WTC11 (cell line): ENCODE measurements around the gene AK5. TPM values are rescaled to one million over a fixed set of nuclear protein-coding genes. Genes with fewer than 3 reads are reported as not detected.

Experiments
- ATAC-seq: fragments of 200-7000 bp; cut with Tn5 transposase; 2 replicates; pipeline ENCODE4 v1.10.0; 2021; ENCODE audit warnings: mild to moderate bottlenecking, moderate library complexity
- CTCF ChIA-PET: fragments of 300-600 bp; sonication (Branson Sonifier 250); formaldehyde crosslinking; loops from one replicate; lab custom pipeline; 2021; ENCODE audit warnings: antibody characterized with exemption; lab: Charles Lee
- POLR2A ChIA-PET: fragments of 350-600 bp; sonication (Branson Sonifier 250); formaldehyde crosslinking; loops from one replicate; lab custom pipeline; 2021; ENCODE audit warnings: antibody characterized with exemption; lab: Charles Lee
- DNase-seq: peaks from one replicate; pipeline ENCODE4 v3.0.0; 2021; ENCODE audit warnings: low spot score
- H3K27ac Mint-ChIP-seq: 2 replicates; pipeline ENCODE4 v1.8.0; 2021; ENCODE audit warnings: mixed read lengths
- H3K27me3 Mint-ChIP-seq: 2 replicates; pipeline ENCODE4 v1.8.0; 2021; ENCODE audit warnings: low read depth, mild to moderate bottlenecking, moderate library complexity, mixed read lengths
- H3K36me3 Mint-ChIP-seq: 2 replicates; pipeline ENCODE4 v1.8.0; 2021; ENCODE audit warnings: mixed read lengths
- H3K4me1 Mint-ChIP-seq: 2 replicates; pipeline ENCODE4 v1.8.0; 2022; ENCODE audit warnings: mixed read lengths
- H3K4me3 Mint-ChIP-seq: 2 replicates; pipeline ENCODE4 v1.8.0; 2021; ENCODE audit warnings: mild to moderate bottlenecking, moderate library complexity, mixed read lengths
- H3K9me3 Mint-ChIP-seq: 2 replicates; pipeline ENCODE4 v1.8.0; 2021; ENCODE audit warnings: mixed read lengths
- ELF4 ChIP-seq: sonication (generic); formaldehyde crosslinking; IDR thresholded peaks from 2 replicates; pipeline ENCODE4 v1.8.1; 2022; ENCODE audit warnings: low read depth, mild to moderate bottlenecking, moderate library complexity, missing genetic modification reagents
- FOXJ3 ChIP-seq: sonication (generic); formaldehyde crosslinking; IDR thresholded peaks from 2 replicates; pipeline ENCODE4 v1.9.0; 2021; ENCODE audit warnings: missing genetic modification reagents, mild to moderate bottlenecking, borderline replicate concordance
- GRHL2 ChIP-seq: fragments of 250-450 bp; sonication (Bioruptor Pico); IDR thresholded peaks from 2 replicates; pipeline ENCODE4 v1.8.0; 2022; ENCODE audit warnings: mild to moderate bottlenecking, moderate library complexity; ENCODE audit not compliant: insufficient replicate concordance, severe bottlenecking
- GTF2I ChIP-seq: fragments of 250-450 bp; sonication (Bioruptor Pico); conservative IDR thresholded peaks from 2 replicates; pipeline ENCODE4 v1.4.0; 2021; ENCODE audit warnings: mild to moderate bottlenecking
- HMGA2 ChIP-seq: fragments of 250-450 bp; sonication (Bioruptor Pico); IDR thresholded peaks from 2 replicates; pipeline ENCODE4 v1.4.0; 2021; ENCODE audit warnings: mild to moderate bottlenecking, moderate library complexity
- JAZF1 ChIP-seq: fragments of 250-450 bp; sonication (Bioruptor Pico); IDR thresholded peaks from 2 replicates; pipeline ENCODE4 v1.9.0; 2021; ENCODE audit warnings: moderate library complexity, mild to moderate bottlenecking, inconsistent platforms
- NFE2L1 ChIP-seq: sonication (generic); formaldehyde crosslinking; IDR thresholded peaks from 2 replicates; pipeline ENCODE4 v1.8.1; 2023; ENCODE audit warnings: missing genetic modification reagents
- OVOL2 ChIP-seq: fragments of 250-450 bp; sonication (Bioruptor Pico); IDR thresholded peaks from 2 replicates; pipeline ENCODE4 v1.9.0; 2021; ENCODE audit warnings: mild to moderate bottlenecking, borderline replicate concordance
- RELA ChIP-seq: sonication (generic); formaldehyde crosslinking; IDR thresholded peaks from 2 replicates; pipeline ENCODE4 v1.8.1; 2022; ENCODE audit warnings: missing genetic modification reagents, mild to moderate bottlenecking, borderline replicate concordance
- SMAD4 ChIP-seq: sonication (generic); formaldehyde crosslinking; IDR thresholded peaks from 2 replicates; pipeline ENCODE4 v1.8.0; 2022; ENCODE audit warnings: mild to moderate bottlenecking, missing genetic modification reagents
- USF2 ChIP-seq: sonication (generic); formaldehyde crosslinking; IDR thresholded peaks from 2 replicates; pipeline ENCODE4 v1.8.1; 2023; ENCODE audit warnings: mild to moderate bottlenecking, missing genetic modification reagents, moderate library complexity
- ZBTB21 ChIP-seq: sonication (generic); formaldehyde crosslinking; IDR thresholded peaks from 2 replicates; pipeline ENCODE4 v1.8.1; 2023; ENCODE audit warnings: mild to moderate bottlenecking, missing genetic modification reagents, borderline replicate concordance
- ZNF263 ChIP-seq: sonication (generic); formaldehyde crosslinking; IDR thresholded peaks from 2 replicates; pipeline ENCODE4 v1.8.1; 2022; ENCODE audit warnings: low read depth, mild to moderate bottlenecking, moderate library complexity, missing genetic modification reagents
- total RNA-seq: library from RNA; stranded (reverse); gene quantifications from 3 replicates; pipeline ENCODE4 v1.2.3, GENCODE V29; 2021
- TF ChIP-seq, protein P1 (sequence below): fragments of 200-600 bp; IDR thresholded peaks from 2 replicates; pipeline ENCODE4 v1.8.0; 2022; ENCODE audit warnings: antibody characterized with exemption
- TF ChIP-seq, protein P2 (sequence below): fragments of 250-450 bp; sonication (Bioruptor Pico); conservative IDR thresholded peaks from 2 replicates; pipeline ENCODE4 v1.9.0; 2021; ENCODE audit warnings: mild to moderate bottlenecking
- TF ChIP-seq, protein P3 (sequence below): sonication (generic); formaldehyde crosslinking; IDR thresholded peaks from 2 replicates; pipeline ENCODE4 v1.8.1; 2022; ENCODE audit warnings: mild to moderate bottlenecking, missing genetic modification reagents, moderate library complexity, borderline replicate concordance
- TF ChIP-seq, protein P4 (sequence below): fragments of 250-450 bp; sonication (Bioruptor Pico); IDR thresholded peaks from 2 replicates; pipeline ENCODE4 v2.1.2; 2022; ENCODE audit warnings: mild to moderate bottlenecking, moderate library complexity
- TF ChIP-seq, protein P5 (sequence below): sonication (generic); formaldehyde crosslinking; IDR thresholded peaks from 2 replicates; pipeline ENCODE4 v1.8.1; 2023; ENCODE audit warnings: mild to moderate bottlenecking, missing genetic modification reagents

AK5 gene
- total RNA-seq, 1 experiment from 2014 or later: 3.0 TPM

- ATAC-seq (peak; percentile 82), DNase-seq (peak; percentile 66)
- ChIA-PET CTCF (interaction anchor here (0.5 to 2.2 kb wide), 18 partner anchors 9 to 370 kb away, joined by 3 to 21 read pairs (median 4); no protein-coding TSS in a partner anchor), POLR2A (interaction anchor here (0.7 to 1.2 kb wide), 2 partner anchors 18 to 167 kb away, joined by 3 to 4 read pairs; no protein-coding TSS in a partner anchor)
- no peaks in the 10 kb centered on the region for H3K27me3 Mint-ChIP-seq
- H3K27ac Mint-ChIP-seq: no peak overlapping the region
- TF ChIP-seq, protein P1, sequence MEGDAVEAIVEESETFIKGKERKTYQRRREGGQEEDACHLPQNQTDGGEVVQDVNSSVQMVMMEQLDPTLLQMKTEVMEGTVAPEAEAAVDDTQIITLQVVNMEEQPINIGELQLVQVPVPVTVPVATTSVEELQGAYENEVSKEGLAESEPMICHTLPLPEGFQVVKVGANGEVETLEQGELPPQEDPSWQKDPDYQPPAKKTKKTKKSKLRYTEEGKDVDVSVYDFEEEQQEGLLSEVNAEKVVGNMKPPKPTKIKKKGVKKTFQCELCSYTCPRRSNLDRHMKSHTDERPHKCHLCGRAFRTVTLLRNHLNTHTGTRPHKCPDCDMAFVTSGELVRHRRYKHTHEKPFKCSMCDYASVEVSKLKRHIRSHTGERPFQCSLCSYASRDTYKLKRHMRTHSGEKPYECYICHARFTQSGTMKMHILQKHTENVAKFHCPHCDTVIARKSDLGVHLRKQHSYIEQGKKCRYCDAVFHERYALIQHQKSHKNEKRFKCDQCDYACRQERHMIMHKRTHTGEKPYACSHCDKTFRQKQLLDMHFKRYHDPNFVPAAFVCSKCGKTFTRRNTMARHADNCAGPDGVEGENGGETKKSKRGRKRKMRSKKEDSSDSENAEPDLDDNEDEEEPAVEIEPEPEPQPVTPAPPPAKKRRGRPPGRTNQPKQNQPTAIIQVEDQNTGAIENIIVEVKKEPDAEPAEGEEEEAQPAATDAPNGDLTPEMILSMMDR: peak; percentile 88
- no peak for TF ChIP-seq ZBTB21 (CRISPR knock-in tag)
- H3K4me3 Mint-ChIP-seq: no peak overlapping the region
- H3K9me3 Mint-ChIP-seq: peaks cover 6% of the 10 kb centered on the region
- H3K36me3 Mint-ChIP-seq: peaks cover 6% of the 10 kb centered on the region; the same call in 1 of the 2 replicates
- H3K4me1 Mint-ChIP-seq: peaks cover 4% of the 10 kb centered on the region; the same call in 1 of the 2 replicates
Observed at GRCh38 chr1:77533660-77534305, 252.0 kb downstream of the AK5 start.

DNA sequence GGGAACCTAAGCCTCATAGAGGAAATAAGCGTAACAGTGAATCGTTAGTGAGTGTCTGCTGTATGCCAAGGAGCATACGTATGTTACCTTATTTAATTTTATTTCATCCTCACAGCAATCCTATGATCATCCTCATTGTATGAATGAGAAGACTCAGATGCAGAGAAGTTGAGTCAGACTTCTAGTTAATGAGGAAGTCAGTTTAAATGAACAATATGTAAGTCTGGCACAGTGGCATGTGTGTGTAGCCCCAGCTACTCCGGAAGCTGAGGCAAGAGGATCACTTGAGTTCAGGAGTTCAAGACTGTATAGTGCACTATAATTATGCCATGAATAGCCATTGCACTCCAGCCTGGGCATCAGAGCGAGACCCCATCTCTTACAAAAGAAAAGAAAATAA, 252.6 kb downstream of the AK5 start:
- Mint-ChIP-seq H3K4me3 (no peak overlapping the region), H3K36me3 (peaks cover 6% of the 10 kb centered on the region; the same call in 1 of the 2 replicates), H3K4me1 (peaks cover 4% of the 10 kb centered on the region; the same call in 1 of the 2 replicates), H3K27ac (no peak overlapping the region), H3K27me3 (no peaks in the 10 kb centered on the region), H3K9me3 (peaks cover 6% of the 10 kb centered on the region)
- no peak for TF ChIP-seq ELF4 (CRISPR knock-in tag)
- TF ChIP-seq GTF2I (CRISPR knock-in tag): no peak
- no peak for ATAC-seq
- CTCF ChIA-PET: interaction anchor here (2.2 kb wide), 1 partner anchor 19 kb away, joined by 21 read pairs; no protein-coding TSS in a partner anchor
- no peak for DNase-seq
- POLR2A ChIA-PET: no interaction called here

GRCh38 chr1:77536813-77537212, 255.0 kb downstream of the AK5 start:
- Mint-ChIP-seq H3K4me3 (no peak overlapping the region), H3K27ac (no peak overlapping the region), H3K36me3 (no peaks in the 10 kb centered on the region), H3K27me3 (no peaks in the 10 kb centered on the region), H3K4me1 (peaks cover 10% of the 10 kb centered on the region), H3K9me3 (no peaks in the 10 kb centered on the region)
- ChIA-PET POLR2A (no interaction called here), CTCF (interaction anchor here (1.0 kb wide), 1 partner anchor 72 kb away, joined by 3 read pairs; no protein-coding TSS in a partner anchor)
- ATAC-seq (no peak), DNase-seq (no peak)
- TF ChIP-seq NFE2L1 (CRISPR knock-in tag) (no peak), USF2 (no peak), JAZF1 (CRISPR knock-in tag) (no peak), FOXJ3 (CRISPR knock-in tag) (no peak), HMGA2 (CRISPR knock-in tag) (no peak), SMAD4 (CRISPR knock-in tag) (no peak), RELA (CRISPR knock-in tag) (no peak), ZNF263 (CRISPR knock-in tag) (no peak), GRHL2 (CRISPR knock-in tag) (no peak), OVOL2 (CRISPR knock-in tag) (no peak)
- TF ChIP-seq, protein P2, sequence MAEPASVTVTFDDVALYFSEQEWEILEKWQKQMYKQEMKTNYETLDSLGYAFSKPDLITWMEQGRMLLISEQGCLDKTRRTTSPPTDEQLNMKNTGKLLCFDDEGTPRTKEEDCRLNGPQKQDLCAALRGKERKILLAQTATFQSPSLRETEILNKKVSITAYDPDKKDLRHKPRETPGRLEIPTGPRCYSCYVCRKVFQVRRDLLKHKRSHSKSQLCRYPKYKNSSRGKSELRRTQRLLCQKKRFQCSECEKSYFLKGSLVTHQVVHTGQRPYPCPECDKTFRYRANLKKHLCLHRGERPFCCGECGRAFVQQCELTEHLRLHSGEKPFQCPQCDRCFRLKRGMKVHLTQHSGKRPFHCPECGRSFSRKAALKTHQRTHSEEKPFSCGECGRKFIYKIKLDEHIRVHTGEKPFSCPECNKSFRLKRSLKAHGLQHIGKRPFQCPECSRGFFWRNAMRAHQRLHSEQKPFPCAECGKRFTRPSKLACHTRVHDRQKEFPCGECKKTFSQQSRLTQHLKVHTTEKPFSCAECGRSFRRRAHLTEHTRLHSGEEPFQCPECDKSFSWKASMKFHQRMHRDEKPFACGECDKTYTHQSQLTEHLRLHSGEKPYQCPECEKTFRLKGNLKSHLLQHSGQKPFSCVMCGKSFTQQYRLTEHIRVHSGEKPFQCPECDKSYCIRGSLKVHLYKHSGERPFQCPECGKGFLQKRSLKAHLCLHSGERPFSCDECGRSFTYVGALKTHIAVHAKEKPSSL (CRISPR knock-in tag): no peak
- TF ChIP-seq, protein P3, sequence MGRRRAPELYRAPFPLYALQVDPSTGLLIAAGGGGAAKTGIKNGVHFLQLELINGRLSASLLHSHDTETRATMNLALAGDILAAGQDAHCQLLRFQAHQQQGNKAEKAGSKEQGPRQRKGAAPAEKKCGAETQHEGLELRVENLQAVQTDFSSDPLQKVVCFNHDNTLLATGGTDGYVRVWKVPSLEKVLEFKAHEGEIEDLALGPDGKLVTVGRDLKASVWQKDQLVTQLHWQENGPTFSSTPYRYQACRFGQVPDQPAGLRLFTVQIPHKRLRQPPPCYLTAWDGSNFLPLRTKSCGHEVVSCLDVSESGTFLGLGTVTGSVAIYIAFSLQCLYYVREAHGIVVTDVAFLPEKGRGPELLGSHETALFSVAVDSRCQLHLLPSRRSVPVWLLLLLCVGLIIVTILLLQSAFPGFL (CRISPR knock-in tag): no peak
- TF ChIP-seq, protein P4, sequence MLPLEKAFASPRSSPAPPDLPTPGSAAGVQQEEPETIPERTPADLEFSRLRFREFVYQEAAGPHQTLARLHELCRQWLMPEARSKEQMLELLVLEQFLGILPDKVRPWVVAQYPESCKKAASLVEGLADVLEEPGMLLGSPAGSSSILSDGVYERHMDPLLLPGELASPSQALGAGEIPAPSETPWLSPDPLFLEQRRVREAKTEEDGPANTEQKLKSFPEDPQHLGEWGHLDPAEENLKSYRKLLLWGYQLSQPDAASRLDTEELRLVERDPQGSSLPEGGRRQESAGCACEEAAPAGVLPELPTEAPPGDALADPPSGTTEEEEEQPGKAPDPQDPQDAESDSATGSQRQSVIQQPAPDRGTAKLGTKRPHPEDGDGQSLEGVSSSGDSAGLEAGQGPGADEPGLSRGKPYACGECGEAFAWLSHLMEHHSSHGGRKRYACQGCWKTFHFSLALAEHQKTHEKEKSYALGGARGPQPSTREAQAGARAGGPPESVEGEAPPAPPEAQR: no peak
- TF ChIP-seq, protein P1: no peak
- TF ChIP-seq, protein P5, sequence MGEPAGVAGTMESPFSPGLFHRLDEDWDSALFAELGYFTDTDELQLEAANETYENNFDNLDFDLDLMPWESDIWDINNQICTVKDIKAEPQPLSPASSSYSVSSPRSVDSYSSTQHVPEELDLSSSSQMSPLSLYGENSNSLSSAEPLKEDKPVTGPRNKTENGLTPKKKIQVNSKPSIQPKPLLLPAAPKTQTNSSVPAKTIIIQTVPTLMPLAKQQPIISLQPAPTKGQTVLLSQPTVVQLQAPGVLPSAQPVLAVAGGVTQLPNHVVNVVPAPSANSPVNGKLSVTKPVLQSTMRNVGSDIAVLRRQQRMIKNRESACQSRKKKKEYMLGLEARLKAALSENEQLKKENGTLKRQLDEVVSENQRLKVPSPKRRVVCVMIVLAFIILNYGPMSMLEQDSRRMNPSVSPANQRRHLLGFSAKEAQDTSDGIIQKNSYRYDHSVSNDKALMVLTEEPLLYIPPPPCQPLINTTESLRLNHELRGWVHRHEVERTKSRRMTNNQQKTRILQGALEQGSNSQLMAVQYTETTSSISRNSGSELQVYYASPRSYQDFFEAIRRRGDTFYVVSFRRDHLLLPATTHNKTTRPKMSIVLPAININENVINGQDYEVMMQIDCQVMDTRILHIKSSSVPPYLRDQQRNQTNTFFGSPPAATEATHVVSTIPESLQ (CRISPR knock-in tag): no peak
